SK-N-SH treated with all-trans-retinoic acid at 6 μM for 48 hours (cell line): ENCODE results near the gene CNPY1.

Experiments used
- ARNTL ChIP-seq: fragments of 450-650 bp; formaldehyde crosslinking; IDR thresholded peaks from 2 replicates; pipeline ENCODE4 v1.5.0; 2020; ENCODE audit warnings: low read depth, mild to moderate bottlenecking, moderate library complexity, borderline replicate concordance
- CREB5 ChIP-seq: fragments of 250-450 bp; sonication (Bioruptor Pico); IDR thresholded peaks from 2 replicates; pipeline ENCODE4 v1.5.1; 2020; ENCODE audit warnings: low read depth, mild to moderate bottlenecking, moderate library complexity
- ESRRG ChIP-seq: fragments of 250-450 bp; sonication (Bioruptor Pico); IDR thresholded peaks from 2 replicates; pipeline ENCODE4 v1.6.1; 2021; ENCODE audit warnings: mild to moderate bottlenecking
- ZNF565 ChIP-seq: fragments of 450-650 bp; formaldehyde crosslinking; conservative IDR thresholded peaks from 2 replicates; pipeline ENCODE4 v1.5.0; 2020; ENCODE audit warnings: low read depth, mild to moderate bottlenecking, moderate library complexity

GRCh38 chr7:155463114-155463811 lies 83.1 kb downstream of the CNPY1 start:
- TF ChIP-seq ESRRG: no peak
- no peak for TF ChIP-seq CREB5
- TF ChIP-seq ARNTL (CRISPR knock-in tag): no peak
- no peak for TF ChIP-seq ZNF565 (CRISPR knock-in tag)
